Testis (tissue), 2 donors: ENCODE data around the gene CHODL.

Experiments used
- POLR2A ChIP-seq: fragments of 450-650 bp; IDR thresholded peaks from one replicate; pipeline ENCODE4 v1.6.1; 2017; ENCODE audit warnings: antibody characterized with exemption, mild to moderate bottlenecking, moderate library complexity
- TF ChIP-seq, protein P1 (sequence below), 3 experiments: fragments of 450-650 bp in 2 of 3; fragments of 200-600 bp in 1 of 3; sonication (generic) in 1 of 3; IDR thresholded peaks; one replicate each; pipeline ENCODE4 v1.5.1; 2016 to 2019; ENCODE audit warnings: antibody characterized with exemption in 3 of 3, mild to moderate bottlenecking in 2 of 3, moderate library complexity in 1 of 3

DNA sequence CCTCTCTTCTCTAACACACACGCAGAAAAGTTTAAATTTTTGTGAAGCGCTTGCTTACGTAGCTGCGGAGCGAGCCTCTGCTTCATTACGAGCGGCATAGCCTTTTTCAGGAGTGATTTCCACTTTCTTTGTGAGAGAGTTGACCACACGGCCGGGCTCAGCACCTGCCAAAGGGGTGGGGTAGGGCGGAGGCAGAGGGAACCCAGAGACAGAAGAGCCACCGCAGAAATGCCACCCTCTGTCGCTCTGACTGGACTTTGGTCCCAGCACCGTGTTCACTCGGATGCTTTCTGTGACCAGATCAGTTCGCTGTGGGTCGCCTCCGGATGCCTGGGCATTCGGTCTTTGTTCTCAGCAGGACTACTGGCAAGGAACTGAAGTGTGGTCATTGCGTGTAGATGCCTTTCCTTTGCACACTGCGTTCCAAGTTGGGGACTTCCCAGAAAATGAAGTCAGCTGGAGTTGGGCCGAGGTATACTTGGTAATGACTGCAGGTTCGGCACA lies 883 bp downstream of the CHODL start:
- TF ChIP-seq, protein P1, sequence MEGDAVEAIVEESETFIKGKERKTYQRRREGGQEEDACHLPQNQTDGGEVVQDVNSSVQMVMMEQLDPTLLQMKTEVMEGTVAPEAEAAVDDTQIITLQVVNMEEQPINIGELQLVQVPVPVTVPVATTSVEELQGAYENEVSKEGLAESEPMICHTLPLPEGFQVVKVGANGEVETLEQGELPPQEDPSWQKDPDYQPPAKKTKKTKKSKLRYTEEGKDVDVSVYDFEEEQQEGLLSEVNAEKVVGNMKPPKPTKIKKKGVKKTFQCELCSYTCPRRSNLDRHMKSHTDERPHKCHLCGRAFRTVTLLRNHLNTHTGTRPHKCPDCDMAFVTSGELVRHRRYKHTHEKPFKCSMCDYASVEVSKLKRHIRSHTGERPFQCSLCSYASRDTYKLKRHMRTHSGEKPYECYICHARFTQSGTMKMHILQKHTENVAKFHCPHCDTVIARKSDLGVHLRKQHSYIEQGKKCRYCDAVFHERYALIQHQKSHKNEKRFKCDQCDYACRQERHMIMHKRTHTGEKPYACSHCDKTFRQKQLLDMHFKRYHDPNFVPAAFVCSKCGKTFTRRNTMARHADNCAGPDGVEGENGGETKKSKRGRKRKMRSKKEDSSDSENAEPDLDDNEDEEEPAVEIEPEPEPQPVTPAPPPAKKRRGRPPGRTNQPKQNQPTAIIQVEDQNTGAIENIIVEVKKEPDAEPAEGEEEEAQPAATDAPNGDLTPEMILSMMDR (IDR thresholded peaks at IDR 0.05), result no peak
- no peak for TF ChIP-seq POLR2A
